Glutamatergic neuron (in vitro differentiated cells): Measurements from ENCODE around the gene TDRD9. TPM values are rescaled to one million over a fixed set of nuclear protein-coding genes. Genes with fewer than 3 reads are reported as not detected.

ENCODE experiments used
- DNase-seq: peaks from one replicate; pipeline ENCODE4 v3.0.0; 2022
- H3K27ac Mint-ChIP-seq: one replicate; pipeline ENCODE4 v1.8.0; 2020; ENCODE audit warnings: mild to moderate bottlenecking, mixed read lengths, inconsistent platforms; ENCODE audit not compliant: unreplicated experiment
- H3K27me3 Mint-ChIP-seq: one replicate; pipeline ENCODE4 v1.8.0; 2020; ENCODE audit warnings: mild to moderate bottlenecking, moderate library complexity, mixed read lengths, inconsistent platforms; ENCODE audit not compliant: unreplicated experiment
- H3K36me3 Mint-ChIP-seq: one replicate; pipeline ENCODE4 v1.8.0; 2020; ENCODE audit warnings: mild to moderate bottlenecking, mixed read lengths, inconsistent platforms; ENCODE audit not compliant: unreplicated experiment
- H3K4me1 Mint-ChIP-seq: one replicate; pipeline ENCODE4 v1.8.0; 2020; ENCODE audit warnings: mild to moderate bottlenecking, low read depth, mixed read lengths, inconsistent platforms; ENCODE audit not compliant: unreplicated experiment
- H3K4me3 Mint-ChIP-seq: one replicate; pipeline ENCODE4 v1.8.0; 2020; ENCODE audit warnings: mild to moderate bottlenecking, mixed read lengths, inconsistent platforms; ENCODE audit not compliant: unreplicated experiment
- H3K9me3 Mint-ChIP-seq: one replicate; pipeline ENCODE4 v1.8.0; 2020; ENCODE audit warnings: mild to moderate bottlenecking, moderate library complexity, mixed read lengths, inconsistent platforms; ENCODE audit not compliant: unreplicated experiment
- total RNA-seq: library from RNA; stranded (reverse); fragmentation: NEBNext Ultra II Directional; extraction: Animal tissue kit (Norgen Biotek cat#: 25700); gene quantifications from one replicate; pipeline ENCODE4 v1.2.1, GENCODE V29; 2021; ENCODE audit not compliant: unreplicated experiment
- TF ChIP-seq, protein P1 (sequence below): fragments of 200-600 bp; sonication (generic); IDR thresholded peaks from one replicate; pipeline ENCODE4 v1.5.0; 2021; ENCODE audit not compliant: partially characterized antibody, unreplicated experiment

The TDRD9 gene
- total RNA-seq, 1 donor from 2014 or later: not detected

DNA sequence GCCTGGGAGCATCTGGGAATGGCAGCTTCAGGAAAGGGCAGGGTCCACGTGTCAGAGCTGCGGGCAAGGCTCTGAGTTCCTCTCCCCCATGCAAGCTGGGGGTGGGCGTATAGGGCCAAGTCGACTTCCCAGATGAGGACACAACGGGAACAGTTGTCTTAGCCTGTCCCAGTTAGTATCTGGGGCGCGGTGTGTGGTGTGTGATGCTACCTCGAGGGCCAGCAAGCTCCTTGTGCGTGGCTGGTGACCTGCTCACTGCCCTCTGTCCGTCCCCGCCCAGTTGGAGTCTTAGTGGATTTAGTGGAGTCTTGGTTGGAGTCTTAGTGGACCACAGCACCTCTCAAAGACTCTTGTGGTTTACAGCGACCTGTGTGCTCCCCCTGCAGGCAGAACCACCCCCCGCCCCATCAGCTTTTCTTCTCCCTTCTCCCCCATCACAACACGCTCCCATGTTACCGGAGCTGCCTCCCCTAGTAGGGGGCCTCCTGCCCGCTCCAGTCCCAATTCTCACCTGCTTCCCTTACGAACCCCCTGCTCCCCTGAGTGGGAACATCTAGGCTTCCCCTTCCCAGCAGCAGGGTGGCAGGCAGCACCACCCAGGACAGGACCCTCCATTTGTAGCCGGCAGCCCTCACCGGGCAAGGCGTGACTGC lies 165.9 kb downstream of the TDRD9 start:
- H3K9me3 Mint-ChIP-seq: no peaks in the 10 kb centered on the region
- no peaks in the 10 kb centered on the region for H3K4me1 Mint-ChIP-seq
- H3K27me3 Mint-ChIP-seq: peaks cover 4% of the 10 kb centered on the region
- TF ChIP-seq, protein P1, sequence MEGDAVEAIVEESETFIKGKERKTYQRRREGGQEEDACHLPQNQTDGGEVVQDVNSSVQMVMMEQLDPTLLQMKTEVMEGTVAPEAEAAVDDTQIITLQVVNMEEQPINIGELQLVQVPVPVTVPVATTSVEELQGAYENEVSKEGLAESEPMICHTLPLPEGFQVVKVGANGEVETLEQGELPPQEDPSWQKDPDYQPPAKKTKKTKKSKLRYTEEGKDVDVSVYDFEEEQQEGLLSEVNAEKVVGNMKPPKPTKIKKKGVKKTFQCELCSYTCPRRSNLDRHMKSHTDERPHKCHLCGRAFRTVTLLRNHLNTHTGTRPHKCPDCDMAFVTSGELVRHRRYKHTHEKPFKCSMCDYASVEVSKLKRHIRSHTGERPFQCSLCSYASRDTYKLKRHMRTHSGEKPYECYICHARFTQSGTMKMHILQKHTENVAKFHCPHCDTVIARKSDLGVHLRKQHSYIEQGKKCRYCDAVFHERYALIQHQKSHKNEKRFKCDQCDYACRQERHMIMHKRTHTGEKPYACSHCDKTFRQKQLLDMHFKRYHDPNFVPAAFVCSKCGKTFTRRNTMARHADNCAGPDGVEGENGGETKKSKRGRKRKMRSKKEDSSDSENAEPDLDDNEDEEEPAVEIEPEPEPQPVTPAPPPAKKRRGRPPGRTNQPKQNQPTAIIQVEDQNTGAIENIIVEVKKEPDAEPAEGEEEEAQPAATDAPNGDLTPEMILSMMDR: no peak
- H3K36me3 Mint-ChIP-seq: no peaks in the 10 kb centered on the region
- H3K4me3 Mint-ChIP-seq: no peak overlapping the region
- no peak overlapping the region for H3K27ac Mint-ChIP-seq
- no peak for DNase-seq

- Mint-ChIP-seq H3K9me3 (no peaks in the 10 kb centered on the region), H3K27ac (no peak overlapping the region), H3K27me3 (peaks cover 4% of the 10 kb centered on the region), H3K4me3 (no peak overlapping the region), H3K4me1 (no peaks in the 10 kb centered on the region), H3K36me3 (no peaks in the 10 kb centered on the region)
- TF ChIP-seq, protein P1: peak; percentile 99
- peak; percentile 93 for DNase-seq
Observed at GRCh38 chr14:104094709-104095425, 166.6 kb downstream of the TDRD9 start.

- DNase-seq: peak; percentile 7
- peaks cover 6% of the 10 kb centered on the region for H3K27me3 Mint-ChIP-seq
- no peaks in the 10 kb centered on the region for H3K9me3 Mint-ChIP-seq
- TF ChIP-seq, protein P1: no peak
- H3K27ac Mint-ChIP-seq: no peak overlapping the region
- no peaks in the 10 kb centered on the region for H3K4me1 Mint-ChIP-seq
- H3K4me3 Mint-ChIP-seq: no peak overlapping the region
- no peaks in the 10 kb centered on the region for H3K36me3 Mint-ChIP-seq
Observed at GRCh38 chr14:104095426-104096310, 167.4 kb downstream of the TDRD9 start.

DNA sequence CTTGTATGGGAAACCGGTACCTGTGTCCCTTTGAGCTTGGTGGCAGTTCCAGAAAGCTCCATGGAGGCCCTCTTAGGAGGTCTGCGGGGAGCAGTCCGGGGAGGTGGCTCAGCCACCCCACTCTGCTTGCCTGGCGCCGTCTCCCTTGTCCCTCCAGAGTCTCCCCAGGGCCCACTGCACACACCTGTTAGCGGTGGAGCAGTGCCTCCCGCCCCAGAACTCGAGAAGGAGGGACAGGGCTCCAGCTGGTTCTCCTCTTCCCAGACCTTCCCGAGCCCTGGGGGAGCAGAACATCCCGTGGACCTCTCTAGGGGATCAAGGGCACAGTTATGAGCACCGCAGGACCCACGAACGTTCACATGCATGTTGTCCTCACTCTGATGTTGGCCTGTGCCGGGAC lies 168.1 kb downstream of the TDRD9 start:
- Mint-ChIP-seq H3K27ac (no peak overlapping the region), H3K4me3 (no peak overlapping the region), H3K27me3 (peaks cover 6% of the 10 kb centered on the region), H3K9me3 (no peaks in the 10 kb centered on the region), H3K36me3 (no peaks in the 10 kb centered on the region), H3K4me1 (no peaks in the 10 kb centered on the region)
- DNase-seq: peak; percentile 8
- TF ChIP-seq, protein P1: no peak
